H1 (cell line): ENCODE measurements around the gene LCE1D. TPM values are rescaled to one million over a fixed set of nuclear protein-coding genes. Genes with fewer than 3 reads are reported as not detected.

Experiments used
- CTCF ChIA-PET: fragments of 300-600 bp; sonication (Branson Sonifier 250); formaldehyde crosslinking; loops from one replicate; lab custom pipeline; 2021; ENCODE audit not compliant: partially characterized antibody; lab: Charles Lee
- POLR2A ChIA-PET: fragments of 300-600 bp; sonication (Branson Sonifier 250); formaldehyde crosslinking; loops from one replicate; lab custom pipeline; 2021; ENCODE audit warnings: inconsistent platforms; ENCODE audit not compliant: partially characterized antibody; lab: Charles Lee
- DNase-seq, 2 experiments: peaks; one replicate each; pipeline versions ENCODE4 v3.0.0 to v3.0.0-alpha.2; 2010 to 2022; ENCODE audit warnings: low spot score in 2 of 2, low read depth in 1 of 2, mixed read lengths in 1 of 2
- FAIRE-seq: peaks from 2 replicates; lab custom pipeline; 2011; peaks lifted over from hg19 to GRCh38; lab: Jason Lieb, UNC
- H2AFZ ChIP-seq: 2 replicates; pipeline ENCODE4 v1.8.1; 2012; ENCODE audit warnings: low read length, inconsistent platforms
- H2AK5ac ChIP-seq: 2 replicates; pipeline ENCODE4 v1.6.1; 2013; ENCODE audit warnings: low read depth, low read length
- H2BK120ac ChIP-seq: replicated peaks from 2 replicates; pipeline ENCODE3; 2013; ENCODE audit warnings: low read depth, low read length, inconsistent platforms
- H2BK12ac ChIP-seq: 2 replicates; pipeline ENCODE4 v1.6.1; 2013; ENCODE audit warnings: low read depth, low read length
- H2BK15ac ChIP-seq: 2 replicates; pipeline ENCODE4 v1.6.1; 2013; ENCODE audit warnings: low read length
- H2BK20ac ChIP-seq: 2 replicates; pipeline ENCODE4 v1.6.1; 2013; ENCODE audit warnings: low read length
- H2BK5ac ChIP-seq: 2 replicates; pipeline ENCODE4 v1.6.1; 2013; ENCODE audit warnings: low read depth, low read length
- H3K14ac ChIP-seq: 2 replicates; pipeline ENCODE4 v1.6.1; 2013; ENCODE audit warnings: inconsistent platforms; ENCODE audit not compliant: insufficient read length
- H3K18ac ChIP-seq: 2 replicates; pipeline ENCODE4 v1.6.1; 2013; ENCODE audit warnings: low read length; ENCODE audit errors: extremely low read depth
- H3K23ac ChIP-seq: 2 replicates; pipeline ENCODE4 v1.6.1; 2013; ENCODE audit warnings: inconsistent platforms; ENCODE audit not compliant: insufficient read length
- H3K23me2 ChIP-seq: 2 replicates; pipeline ENCODE4 v1.6.1; 2013; ENCODE audit warnings: low read depth, low read length
- H3K27ac ChIP-seq: 2 replicates; pipeline ENCODE4 v1.6.1; 2011; ENCODE audit warnings: low read depth, low read length, inconsistent platforms
- H3K27me3 ChIP-seq, 4 experiments: replicated peaks in 1 of 4; 1 replicate in 1 of 4; 2 replicates in 3 of 4; pipeline versions ENCODE4 v1.6.1 to v1.8.1; 2011 to 2013; ENCODE audit warnings: low read length in 3 of 4, mild to moderate bottlenecking in 3 of 4, inconsistent platforms in 2 of 4, mixed read lengths in 2 of 4, moderate library complexity in 1 of 4; ENCODE audit not compliant: control insufficient read depth in 3 of 4, insufficient read depth in 3 of 4; ENCODE audit errors: extremely low read depth in 1 of 4
- H3K36me3 ChIP-seq, 4 experiments: 2 replicates each; pipeline versions ENCODE4 v1.6.1 to v1.8.1; 2011 to 2013; ENCODE audit warnings: mild to moderate bottlenecking in 4 of 4, low read length in 3 of 4, moderate library complexity in 2 of 4, control low read depth in 1 of 4, inconsistent platforms in 1 of 4; ENCODE audit not compliant: insufficient read depth in 4 of 4, control insufficient read depth in 2 of 4
- H3K4ac ChIP-seq: replicated peaks from 2 replicates; pipeline ENCODE3; 2013; ENCODE audit warnings: low read length, low read depth, mixed read lengths, inconsistent platforms; ENCODE audit not compliant: insufficient read length
- H3K4me1 ChIP-seq, 4 experiments: replicated peaks in 1 of 4; 1 replicate in 1 of 4; 2 replicates in 3 of 4; pipeline versions ENCODE4 v1.6.1 to v1.8.1; 2011 to 2013; ENCODE audit warnings: low read length in 3 of 4, inconsistent platforms in 2 of 4, mixed read lengths in 1 of 4; ENCODE audit not compliant: insufficient read depth in 4 of 4, control insufficient read depth in 3 of 4
- H3K4me2 ChIP-seq, 2 experiments: 2 replicates each; pipeline versions ENCODE4 v1.6.1 to v1.8.1; 2011 to 2013; ENCODE audit warnings: low read depth in 2 of 2, low read length in 2 of 2, control low read depth in 1 of 2, inconsistent platforms in 1 of 2, mild to moderate bottlenecking in 1 of 2; ENCODE audit not compliant: insufficient read depth in 1 of 2
- H3K4me3 ChIP-seq, 4 experiments: fragments of 200-600, 300-600 bp in 1 of 4; sonication (generic), shearing (Covaris generic), sonication (Bioruptor Twin) in 1 of 4; 2 replicates each; pipeline versions ENCODE4 v1.5.1 to v1.8.1; 2011 to 2016; ENCODE audit warnings: low read length in 4 of 4, low read depth in 3 of 4, control low read depth in 2 of 4, inconsistent platforms in 2 of 4, mild to moderate bottlenecking in 2 of 4, mixed read lengths in 1 of 4, moderate library complexity in 1 of 4; ENCODE audit not compliant: insufficient read depth in 2 of 4; ENCODE audit errors: extremely low read depth in 1 of 4
- H3K56ac ChIP-seq: replicated peaks from 2 replicates; pipeline ENCODE3; 2013; ENCODE audit warnings: low read depth, mild to moderate bottlenecking, mixed read lengths, low read length, inconsistent platforms; ENCODE audit not compliant: insufficient read length
- H3K79me1 ChIP-seq: 2 replicates; pipeline ENCODE4 v1.6.1; 2013; ENCODE audit warnings: low read depth, low read length, control low read depth
- H3K79me2 ChIP-seq, 2 experiments: 2 replicates each; pipeline versions ENCODE4 v1.6.1 to v1.8.1; 2012 to 2013; ENCODE audit warnings: low read length in 2 of 2, mild to moderate bottlenecking in 2 of 2, inconsistent platforms in 1 of 2; ENCODE audit not compliant: insufficient read depth in 2 of 2, control insufficient read depth in 1 of 2
- H3K9ac ChIP-seq, 4 experiments: replicated peaks in 1 of 4; 1 replicate in 1 of 4; 2 replicates in 3 of 4; pipeline versions ENCODE4 v1.6.1 to v1.8.1; 2011 to 2013; ENCODE audit warnings: low read depth in 3 of 4, low read length in 3 of 4, control low read depth in 2 of 4, mild to moderate bottlenecking in 2 of 4, moderate library complexity in 2 of 4, inconsistent platforms in 1 of 4; ENCODE audit errors: extremely low read depth in 1 of 4
- H3K9me3 ChIP-seq, 2 experiments: 2 replicates each; pipeline versions ENCODE4 v1.6.1 to v1.8.1; 2012 to 2013; ENCODE audit warnings: mild to moderate bottlenecking in 2 of 2, moderate library complexity in 2 of 2, control low read depth in 1 of 2, inconsistent platforms in 1 of 2, low read depth in 1 of 2, low read length in 1 of 2, mixed read lengths in 1 of 2; ENCODE audit not compliant: insufficient read depth in 2 of 2
- H4K20me1 ChIP-seq, 2 experiments: replicated peaks in 1 of 2; 2 replicates each; pipeline versions ENCODE3 to v1.8.1; 2011 to 2013; ENCODE audit warnings: inconsistent platforms in 2 of 2, low read length in 2 of 2, mild to moderate bottlenecking in 1 of 2; ENCODE audit not compliant: insufficient read depth in 2 of 2, control insufficient read depth in 1 of 2
- H4K5ac ChIP-seq: 2 replicates; pipeline ENCODE4 v1.6.1; 2013; ENCODE audit warnings: low read length, low read depth, mixed read lengths, inconsistent platforms; ENCODE audit not compliant: insufficient read length
- H4K8ac ChIP-seq: 2 replicates; pipeline ENCODE4 v1.8.0; 2013; ENCODE audit warnings: mild to moderate bottlenecking, moderate library complexity, low read length, inconsistent platforms; ENCODE audit not compliant: insufficient read depth; ENCODE audit errors: extremely low read depth
- H4K91ac ChIP-seq: replicated peaks from 2 replicates; pipeline ENCODE3; 2013; ENCODE audit warnings: low read length, mixed read lengths, inconsistent platforms; ENCODE audit not compliant: insufficient read length
- BCL11A ChIP-seq, 2 experiments: IDR thresholded peaks; one replicate each; pipeline ENCODE4 v1.6.1; 2011; ENCODE audit warnings: low read depth in 2 of 2, low read length in 2 of 2, mild to moderate bottlenecking in 2 of 2
- CHD1 ChIP-seq: IDR thresholded peaks from 2 replicates; pipeline ENCODE4 v1.6.1; 2012; ENCODE audit warnings: low read depth, low read length, improper control_type of control experiment
- GABPA ChIP-seq: IDR thresholded peaks from 2 replicates; pipeline ENCODE4 v1.6.1; 2011; ENCODE audit warnings: mild to moderate bottlenecking, low read length, moderate library complexity, borderline replicate concordance; ENCODE audit not compliant: insufficient read depth
- MAX ChIP-seq: IDR thresholded peaks from 2 replicates; pipeline ENCODE4 v1.6.1; 2012; ENCODE audit warnings: inconsistent platforms
- NRF1 ChIP-seq: IDR thresholded peaks from 2 replicates; pipeline ENCODE4 v1.6.1; 2011; ENCODE audit warnings: mild to moderate bottlenecking, low read depth, low read length, improper control_type of control experiment
- POLR2A ChIP-seq, 2 experiments: IDR thresholded peaks; 1 replicate in 1 of 2; 2 replicates in 1 of 2; pipeline ENCODE4 v1.6.1; 2011; ENCODE audit warnings: low read depth in 2 of 2, low read length in 2 of 2, mild to moderate bottlenecking in 2 of 2; ENCODE audit errors: control extremely low read depth in 1 of 2
- TEAD4 ChIP-seq: IDR thresholded peaks from 2 replicates; pipeline ENCODE4 v1.6.1; 2012; ENCODE audit warnings: low read depth, low read length, inconsistent platforms, mixed read lengths
- WGBS, 2 experiments: shearing (Covaris generic) in 1 of 2; methylation state at CpG; one replicate each; pipeline versions ENCODE4 v1.1.6 to v1.1.7; 2013 to 2015; ENCODE audit warnings: low lambda C conversion rate in 2 of 2, mixed read lengths in 2 of 2, inconsistent platforms in 1 of 2, low coverage in 1 of 2, missing lambda C conversion rate in 1 of 2; ENCODE audit not compliant: insufficient replicate concordance in 2 of 2, insufficient coverage in 1 of 2, insufficient read length in 1 of 2; ENCODE audit errors: extremely low coverage in 1 of 2, missing lambda C conversion rate in 1 of 2; 5-methylcytosine and 5-hydroxymethylcytosine counted together
- polyA plus RNA-seq, 7 experiments: library from polyadenylated mRNA; depleted of rRNA in 3 of 7; stranded (reverse) in 5 of 7; unstranded in 2 of 7; fragments of >200 nt in 5 of 7; fragments of 200-250 nt in 2 of 7; gene quantifications; 1 replicate in 5 of 7; 2 replicates in 1 of 7; 4 replicates in 1 of 7; pipeline versions ENCODE4 v1.2.1 to v1.2.3, GENCODE V29; 2011 to 2013; ENCODE audit warnings: missing spikeins in 2 of 7, mixed read lengths in 2 of 7
- total RNA-seq: library from RNA; stranded (reverse); fragmentation: NEBNext Ultra II Directional; extraction: Animal tissue kit (Norgen Biotek cat#: 25700); gene quantifications from 2 replicates; pipeline ENCODE4 v1.2.1, GENCODE V29; 2021

LCE1D gene
- total and polyA plus RNA-seq, 2 of the 8 experiments (the other 6 are each of a cell fraction or from before 2014, with no cell fraction given), result not detected

- Histone ChIP-seq H2BK20ac (no peak overlapping the region), H3K27ac (no peak overlapping the region), H4K91ac (no peak overlapping the region), H4K8ac (no peak overlapping the region), H2BK12ac (no peak overlapping the region), H3K56ac (no peak overlapping the region), H3K14ac (no peak overlapping the region), H4K20me1 (no peaks in the 10 kb centered on the region), H2BK15ac (no peak overlapping the region), H2AK5ac (no peak overlapping the region), H3K23ac (no peak overlapping the region), H3K4me3 (no peak overlapping the region), H3K79me1 (no peaks in the 10 kb centered on the region), H2BK120ac (no peak overlapping the region), H3K9ac (no peak overlapping the region), H3K18ac (no peak overlapping the region), H2AFZ (no peak overlapping the region), H3K4me2 (no peak overlapping the region), H3K79me2 (no peaks in the 10 kb centered on the region), H2BK5ac (no peak overlapping the region), H3K23me2 (no peaks in the 10 kb centered on the region), H3K4ac (no peak overlapping the region), H3K36me3 (peaks cover 0 to 2% (median 0%) of the 10 kb centered on the region in 4 experiments; a peak in 1 of 8 replicates), H3K27me3 (peaks cover 0 to 1% (median 0%) of the 10 kb centered on the region in 4 experiments; a peak in 1 of 7 replicates), H3K4me1 (no peaks in the 10 kb centered on the region), H4K5ac (no peak overlapping the region), H3K9me3 (peaks cover 59 to 78% of the 10 kb centered on the region in 2 experiments)
- POLR2A ChIA-PET, result no interaction called here
- CTCF ChIA-PET, result no interaction called here
- no peak for DNase-seq
- FAIRE-seq, result no peak
- WGBS, 2 experiments, result 72% methylated on average over 2 of the region's 2 CpGs; no CpG with 5 or more reads in 1 of the 2 experiments
- TF ChIP-seq POLR2A (IDR thresholded peaks at IDR 0.05; ENCODE audit: control extremely low read depth in 1 of 2, low read depth in 2 of 2, low read length in 2 of 2) (no peak), TEAD4 (no peak), MAX (no peak), GABPA (no peak), CHD1 (no peak), BCL11A (IDR thresholded peaks at IDR 0.05; ENCODE audit: low read depth in 2 of 2, low read length in 2 of 2) (no peak), NRF1 (no peak)
Measured at GRCh38 chr1:152783095-152783494, 13.4 kb upstream of the LCE1D start.
